Loucy (cell line): ENCODE results near the gene MDM2.

ENCODE experiments used
- H2AFZ ChIP-seq: fragments of 200-600 bp; sonication (generic); 2 replicates; pipeline ENCODE4 v1.6.0; 2016; ENCODE audit warnings: antibody characterized with exemption, mild to moderate bottlenecking, low read length, moderate library complexity
- H3F3A ChIP-seq: fragments of 200-600 bp; 2 replicates; pipeline ENCODE4 v1.6.0; 2016; ENCODE audit warnings: antibody characterized with exemption, low read depth, mild to moderate bottlenecking
- H3K27me3 ChIP-seq: fragments of 200-600 bp; sonication (generic); 2 replicates; pipeline ENCODE4 v1.6.1; 2014; ENCODE audit warnings: low read length, mild to moderate bottlenecking; ENCODE audit not compliant: insufficient read depth, poor library complexity, severe bottlenecking
- H3K36me3 ChIP-seq: fragments of 200-600 bp; sonication (generic); 2 replicates; pipeline ENCODE4 v1.6.1; 2016; ENCODE audit warnings: low read length; ENCODE audit not compliant: insufficient read depth
- H3K4me1 ChIP-seq: fragments of 200-600 bp; sonication (generic); 2 replicates; pipeline ENCODE4 v1.5.1; 2014; ENCODE audit warnings: low read length, mild to moderate bottlenecking; ENCODE audit not compliant: insufficient read depth, poor library complexity, severe bottlenecking
- H3K4me2 ChIP-seq: fragments of 200-600 bp; sonication (generic); 2 replicates; pipeline ENCODE4 v1.6.0; 2014; ENCODE audit warnings: antibody characterized with exemption, low read length, low read depth, mild to moderate bottlenecking; ENCODE audit not compliant: poor library complexity, severe bottlenecking
- H3K4me3 ChIP-seq: fragments of 200-600 bp; sonication (generic); 2 replicates; pipeline ENCODE4 v1.5.1; 2014; ENCODE audit warnings: low read length, mild to moderate bottlenecking, mixed read lengths; ENCODE audit not compliant: poor library complexity, severe bottlenecking
- H3K79me2 ChIP-seq: fragments of 200-600 bp; sonication (generic); 2 replicates; pipeline ENCODE4 v1.6.1; 2014; ENCODE audit warnings: low read length; ENCODE audit not compliant: insufficient read depth
- H3K9ac ChIP-seq: fragments of 200-600 bp; sonication (generic); 2 replicates; pipeline ENCODE4 v1.6.0; 2014; ENCODE audit warnings: mild to moderate bottlenecking, low read depth, low read length, moderate library complexity; ENCODE audit not compliant: poor library complexity, severe bottlenecking
- H3K9me2 ChIP-seq: fragments of 200-600 bp; sonication (generic); replicated peaks from 2 replicates; pipeline ENCODE4 v1.6.1; 2016; ENCODE audit warnings: low read depth, low read length, mixed read lengths
- H3K9me3 ChIP-seq: fragments of 200-600 bp; sonication (generic); 2 replicates; pipeline ENCODE4 v1.6.1; 2014; ENCODE audit warnings: mild to moderate bottlenecking, antibody characterized with exemption, low read length, low read depth; ENCODE audit not compliant: insufficient read depth
- H4K20me1 ChIP-seq: fragments of 200-600 bp; sonication (generic); 2 replicates; pipeline ENCODE4 v1.6.0; 2014; ENCODE audit warnings: antibody characterized with exemption, low read length, mild to moderate bottlenecking; ENCODE audit not compliant: insufficient read depth, poor library complexity, severe bottlenecking
- EZH2phosphoT487 ChIP-seq: fragments of 200-600 bp; IDR thresholded peaks from 2 replicates; pipeline ENCODE4 v1.6.1; 2018; ENCODE audit warnings: antibody characterized with exemption, mild to moderate bottlenecking, moderate library complexity, borderline replicate concordance
- TF ChIP-seq, protein P1 (sequence below): fragments of 200-600 bp; sonication (generic); conservative IDR thresholded peaks from 2 replicates; pipeline ENCODE4 v1.5.1; 2014; ENCODE audit warnings: mild to moderate bottlenecking, antibody characterized with exemption, low read length

MDM2 gene

GRCh38 chr12:68887641-68888040, 79.7 kb downstream of the MDM2 start:
- Histone ChIP-seq H3F3A (no peaks in the 10 kb centered on the region), H3K9me2 (no peaks in the 10 kb centered on the region), H3K27me3 (no peaks in the 10 kb centered on the region), H3K9me3 (no peaks in the 10 kb centered on the region), H3K9ac (no peak overlapping the region), H4K20me1 (no peaks in the 10 kb centered on the region), H3K4me1 (no peaks in the 10 kb centered on the region), H3K4me3 (no peak overlapping the region), H3K36me3 (no peaks in the 10 kb centered on the region), H3K4me2 (no peak overlapping the region), H2AFZ (no peak overlapping the region), H3K79me2 (no peaks in the 10 kb centered on the region)
- no peak for TF ChIP-seq EZH2phosphoT487
- TF ChIP-seq, protein P1, sequence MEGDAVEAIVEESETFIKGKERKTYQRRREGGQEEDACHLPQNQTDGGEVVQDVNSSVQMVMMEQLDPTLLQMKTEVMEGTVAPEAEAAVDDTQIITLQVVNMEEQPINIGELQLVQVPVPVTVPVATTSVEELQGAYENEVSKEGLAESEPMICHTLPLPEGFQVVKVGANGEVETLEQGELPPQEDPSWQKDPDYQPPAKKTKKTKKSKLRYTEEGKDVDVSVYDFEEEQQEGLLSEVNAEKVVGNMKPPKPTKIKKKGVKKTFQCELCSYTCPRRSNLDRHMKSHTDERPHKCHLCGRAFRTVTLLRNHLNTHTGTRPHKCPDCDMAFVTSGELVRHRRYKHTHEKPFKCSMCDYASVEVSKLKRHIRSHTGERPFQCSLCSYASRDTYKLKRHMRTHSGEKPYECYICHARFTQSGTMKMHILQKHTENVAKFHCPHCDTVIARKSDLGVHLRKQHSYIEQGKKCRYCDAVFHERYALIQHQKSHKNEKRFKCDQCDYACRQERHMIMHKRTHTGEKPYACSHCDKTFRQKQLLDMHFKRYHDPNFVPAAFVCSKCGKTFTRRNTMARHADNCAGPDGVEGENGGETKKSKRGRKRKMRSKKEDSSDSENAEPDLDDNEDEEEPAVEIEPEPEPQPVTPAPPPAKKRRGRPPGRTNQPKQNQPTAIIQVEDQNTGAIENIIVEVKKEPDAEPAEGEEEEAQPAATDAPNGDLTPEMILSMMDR, result no peak

DNA sequence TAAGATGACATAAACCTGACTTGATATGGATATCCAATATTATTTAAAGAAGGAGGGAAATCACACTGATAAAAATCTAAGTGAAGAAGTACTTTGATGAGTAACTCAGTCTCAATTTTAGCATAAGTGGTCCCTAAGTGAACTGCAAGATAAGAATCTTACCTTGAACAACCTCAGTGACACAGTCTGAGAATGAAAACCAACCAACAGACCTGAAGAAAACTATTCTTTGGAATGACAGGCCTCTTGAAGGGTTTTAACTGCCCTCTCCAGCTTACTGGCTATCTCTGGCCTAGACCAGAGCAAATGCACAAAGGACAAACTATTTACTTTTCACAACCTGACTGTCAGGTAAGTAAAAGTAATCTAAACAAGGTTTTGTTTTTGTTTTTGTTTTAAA, 80.3 kb downstream of the MDM2 start:
- Histone ChIP-seq H3K36me3 (no peaks in the 10 kb centered on the region), H3K4me1 (no peaks in the 10 kb centered on the region), H3K9ac (no peak overlapping the region), H3K9me2 (no peaks in the 10 kb centered on the region), H2AFZ (no peak overlapping the region), H4K20me1 (no peaks in the 10 kb centered on the region), H3K4me3 (no peak overlapping the region), H3F3A (no peaks in the 10 kb centered on the region), H3K4me2 (no peak overlapping the region), H3K27me3 (no peaks in the 10 kb centered on the region), H3K9me3 (no peaks in the 10 kb centered on the region), H3K79me2 (no peaks in the 10 kb centered on the region)
- TF ChIP-seq, protein P1, result no peak
- no peak for TF ChIP-seq EZH2phosphoT487

DNA sequence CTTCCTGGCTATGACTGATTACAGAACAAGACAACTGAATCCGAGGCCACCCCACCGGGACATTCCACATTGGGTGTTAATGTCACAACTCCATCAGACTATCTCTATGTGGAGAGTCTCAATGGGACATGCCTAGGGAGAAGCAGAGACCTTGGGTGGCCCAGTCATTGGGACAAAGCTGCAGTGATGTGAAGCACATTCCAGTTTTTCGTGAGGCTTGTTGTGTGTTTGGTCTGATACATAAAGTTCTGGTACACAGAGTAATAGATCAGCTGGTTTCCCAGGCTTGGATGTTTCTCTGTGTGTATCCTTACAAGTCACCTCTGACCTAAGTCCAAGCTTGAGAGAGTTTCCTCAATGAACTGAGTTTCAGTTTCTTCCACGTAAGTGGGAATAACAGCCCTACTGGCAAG, 82.7 kb downstream of the MDM2 start:
- Histone ChIP-seq H3K4me2 (no peak overlapping the region), H3K4me1 (no peaks in the 10 kb centered on the region), H3K9ac (no peak overlapping the region), H3K9me2 (no peaks in the 10 kb centered on the region), H3K27me3 (no peaks in the 10 kb centered on the region), H3K79me2 (no peaks in the 10 kb centered on the region), H4K20me1 (no peaks in the 10 kb centered on the region), H3K36me3 (no peaks in the 10 kb centered on the region), H3K9me3 (no peaks in the 10 kb centered on the region), H3F3A (no peaks in the 10 kb centered on the region), H3K4me3 (no peak overlapping the region), H2AFZ (no peak overlapping the region)
- TF ChIP-seq EZH2phosphoT487, result no peak
- TF ChIP-seq, protein P1, result no peak
